ENCODE measurements around the gene MCF2L. TPM values are rescaled to one million over a fixed set of nuclear protein-coding genes. Genes with fewer than 3 reads are reported as not detected.

MCF2L gene
- total RNA-seq, 1 experiment from 2014 or later: 22.1 TPM

GRCh38 chr13:113004126-113004525 is 35.1 kb downstream of the MCF2L start:
- no peaks in the 10 kb centered on the region for H3K9me3 Mint-ChIP-seq (ENCODE audit: unreplicated experiment)
- intact Hi-C loops (cut with micrococcal nuclease; ENCODE audit: unreplicated experiment): no loop called here
- H3K9me3 ChIP-seq: no peaks in the 10 kb centered on the region
- peaks cover 1% of the 10 kb centered on the region; the same call in 1 of the 2 replicates for H3K36me3 ChIP-seq (ENCODE audit: control insufficient read depth, insufficient read depth, low read length)
- no peak for TF ChIP-seq CTCF (IDR thresholded peaks at IDR 0.05; ENCODE audit: insufficient read depth in 1 of 2, low read depth in 1 of 2, low read length in 1 of 2, severe bottlenecking in 1 of 2, unreplicated experiment in 1 of 2)
- ChIA-PET POLR2A (no interaction called here), CTCF (interaction anchor here (1.0 kb wide), 1 partner anchor 25 kb away, joined by 3 read pairs; no protein-coding TSS in a partner anchor)
- H3K27me3 ChIP-seq (replicated peaks; ENCODE audit: control insufficient read depth, insufficient read depth, low read length): no peaks in the 10 kb centered on the region
- DNase-seq: no peak
- no peak overlapping the region for H3K27ac Mint-ChIP-seq (ENCODE audit: unreplicated experiment)
- no peaks in the 10 kb centered on the region for H3K27me3 Mint-ChIP-seq (ENCODE audit: insufficient read depth, unreplicated experiment)
- peaks cover 6% of the 10 kb centered on the region for H3K4me1 ChIP-seq
- H3K4me3 Mint-ChIP-seq (ENCODE audit: unreplicated experiment): no peak overlapping the region
- no peak overlapping the region for H3K4me3 ChIP-seq (ENCODE audit: low read depth, low read length)
- BruUV-seq (replicated peaks): no TSS peak
- peaks cover 12% of the 10 kb centered on the region for H3K36me3 Mint-ChIP-seq (ENCODE audit: insufficient read depth, unreplicated experiment)
- no peaks in the 10 kb centered on the region for H3K4me1 Mint-ChIP-seq (ENCODE audit: low read depth, unreplicated experiment)

- Histone ChIP-seq H3K9me3 (no peaks in the 10 kb centered on the region), H3K4me1 (peaks cover 6% of the 10 kb centered on the region), H3K36me3 (ENCODE audit: control insufficient read depth, insufficient read depth, low read length) (peaks cover 1% of the 10 kb centered on the region; the same call in 1 of the 2 replicates), H3K4me3 (ENCODE audit: low read depth, low read length) (no peak overlapping the region), H3K27me3 (replicated peaks; ENCODE audit: control insufficient read depth, insufficient read depth, low read length) (no peaks in the 10 kb centered on the region)
- ChIA-PET POLR2A (no interaction called here), CTCF (interaction anchor here (1.0 kb wide), 1 partner anchor 24 kb away, joined by 3 read pairs; no protein-coding TSS in a partner anchor)
- intact Hi-C loops (cut with micrococcal nuclease; ENCODE audit: unreplicated experiment): no loop called here
- Mint-ChIP-seq H3K4me3 (ENCODE audit: unreplicated experiment) (no peak overlapping the region), H3K27me3 (ENCODE audit: insufficient read depth, unreplicated experiment) (no peaks in the 10 kb centered on the region), H3K36me3 (ENCODE audit: insufficient read depth, unreplicated experiment) (peaks cover 6% of the 10 kb centered on the region), H3K4me1 (ENCODE audit: low read depth, unreplicated experiment) (no peaks in the 10 kb centered on the region), H3K9me3 (ENCODE audit: unreplicated experiment) (no peaks in the 10 kb centered on the region), H3K27ac (ENCODE audit: unreplicated experiment) (no peak overlapping the region)
- no TSS peak for BruUV-seq (replicated peaks)
- TF ChIP-seq CTCF (IDR thresholded peaks at IDR 0.05; ENCODE audit: insufficient read depth in 1 of 2, low read depth in 1 of 2, low read length in 1 of 2, severe bottlenecking in 1 of 2, unreplicated experiment in 1 of 2): no peak
- no peak for DNase-seq
Observed at GRCh38 chr13:113005076-113005865, 36.3 kb downstream of the MCF2L start.

GRCh38 chr13:113005997-113006396 is 37.0 kb downstream of the MCF2L start:
- DNase-seq: no peak
- no peaks in the 10 kb centered on the region for H3K9me3 ChIP-seq
- Mint-ChIP-seq H3K9me3 (ENCODE audit: unreplicated experiment) (peaks cover 3% of the 10 kb centered on the region), H3K4me1 (ENCODE audit: low read depth, unreplicated experiment) (peaks cover 1% of the 10 kb centered on the region), H3K36me3 (ENCODE audit: insufficient read depth, unreplicated experiment) (peaks cover 6% of the 10 kb centered on the region), H3K4me3 (ENCODE audit: unreplicated experiment) (no peak overlapping the region), H3K27ac (ENCODE audit: unreplicated experiment) (no peak overlapping the region), H3K27me3 (ENCODE audit: insufficient read depth, unreplicated experiment) (no peaks in the 10 kb centered on the region)
- H3K4me1 ChIP-seq: peaks cover 4% of the 10 kb centered on the region
- no TSS peak for BruUV-seq (replicated peaks)
- ChIA-PET CTCF (no interaction called here), POLR2A (no interaction called here)
- no peak overlapping the region for H3K4me3 ChIP-seq (ENCODE audit: low read depth, low read length)
- no peaks in the 10 kb centered on the region for H3K27me3 ChIP-seq (replicated peaks; ENCODE audit: control insufficient read depth, insufficient read depth, low read length)
- H3K36me3 ChIP-seq (ENCODE audit: control insufficient read depth, insufficient read depth, low read length): peaks cover 1% of the 10 kb centered on the region; the same call in 1 of the 2 replicates
- no peak for TF ChIP-seq CTCF (IDR thresholded peaks at IDR 0.05; ENCODE audit: insufficient read depth in 1 of 2, low read depth in 1 of 2, low read length in 1 of 2, severe bottlenecking in 1 of 2, unreplicated experiment in 1 of 2)
- intact Hi-C loops (cut with micrococcal nuclease; ENCODE audit: unreplicated experiment): no loop called here

All from Caco-2 (cell line).